Measurements from ENCODE around the gene USP24. TPM values are rescaled to one million over a fixed set of nuclear protein-coding genes. Genes with fewer than 3 reads are reported as not detected.

The USP24 gene
- total RNA-seq, 4 donors from 2014 or later = 27.7 to 84.0 (median 30.2) TPM

DNA sequence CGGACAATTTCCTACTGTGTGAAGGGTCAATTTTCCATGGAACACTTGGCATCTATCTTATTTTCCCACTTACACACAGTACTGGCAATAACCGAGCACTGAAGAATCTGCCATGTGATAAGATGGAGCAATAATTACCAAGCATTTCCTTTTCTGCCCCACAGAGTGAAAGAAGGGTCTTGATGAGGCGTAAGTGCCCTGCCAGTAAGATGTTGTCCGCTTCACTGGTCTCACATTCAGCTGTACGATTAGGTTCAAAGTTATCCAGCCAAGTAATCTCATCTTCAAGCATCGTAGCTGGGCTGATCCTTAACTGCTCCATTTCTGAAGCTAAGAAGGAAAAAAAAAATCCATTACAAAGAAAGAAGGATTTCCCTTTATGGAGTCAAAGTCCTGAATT, 108.1 kb downstream of the USP24 start:
- Histone ChIP-seq H3K27me3 (no peaks in the 10 kb centered on the region), H3K36me3 (peaks cover 80% of the 10 kb centered on the region), H3K27ac (no peak overlapping the region), H3K4me1 (no peaks in the 10 kb centered on the region), H3K9me3 (no peaks in the 10 kb centered on the region), H3K4me3 (no peak overlapping the region)
- TF ChIP-seq POLR2A (IDR thresholded peaks at IDR 0.05) (no peak), POLR2AphosphoS5 (IDR thresholded peaks at IDR 0.05) (no peak), EP300 (IDR thresholded peaks at IDR 0.05) (no peak), CTCF (IDR thresholded peaks at IDR 0.05) (no peak)
- no peak for DNase-seq (ENCODE audit: low spot score in 2 of 2)
- 75% methylated on average over 6 of the region's 6 CpGs for WGBS

GRCh38 chr1:55103891-55104290, 111.3 kb downstream of the USP24 start:
- no peak for DNase-seq (ENCODE audit: low spot score in 2 of 2)
- Histone ChIP-seq H3K36me3 (peaks cover 92% of the 10 kb centered on the region), H3K9me3 (no peaks in the 10 kb centered on the region), H3K4me1 (no peaks in the 10 kb centered on the region), H3K27ac (no peak overlapping the region), H3K27me3 (no peaks in the 10 kb centered on the region), H3K4me3 (no peak overlapping the region)
- no peak for TF ChIP-seq CTCF (IDR thresholded peaks at IDR 0.05)
- TF ChIP-seq POLR2A (IDR thresholded peaks at IDR 0.05) = no peak
- no peak for TF ChIP-seq POLR2AphosphoS5 (IDR thresholded peaks at IDR 0.05)
- no peak for TF ChIP-seq EP300 (IDR thresholded peaks at IDR 0.05)
- 99% methylated on average over 2 of the region's 2 CpGs for WGBS

DNA sequence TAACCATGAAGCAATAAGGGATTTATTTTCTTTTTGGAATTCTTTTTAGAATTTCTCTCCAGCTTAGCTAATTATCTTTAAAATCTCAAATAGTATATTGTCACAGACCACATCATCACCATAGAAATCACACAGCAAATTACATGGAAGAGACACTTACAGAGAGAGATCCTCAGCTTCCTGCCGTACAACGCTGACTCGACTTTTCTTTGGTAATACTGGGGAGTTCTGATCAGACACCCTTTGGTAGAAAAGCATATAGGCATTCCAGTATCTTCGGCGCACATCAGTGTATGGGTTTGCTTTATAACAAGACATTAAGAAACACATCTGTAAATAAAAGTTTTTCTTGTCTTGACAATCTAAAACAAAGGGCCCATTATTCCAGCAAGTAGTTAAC, 120.1 kb downstream of the USP24 start:
- WGBS = 83% methylated on average over 5 of the region's 5 CpGs
- no peak overlapping the region for H3K27ac ChIP-seq
- TF ChIP-seq POLR2AphosphoS5 (IDR thresholded peaks at IDR 0.05) (no peak), EP300 (IDR thresholded peaks at IDR 0.05) (no peak)
- DNase-seq (ENCODE audit: low spot score in 2 of 2) = no peak
- no peaks in the 10 kb centered on the region for H3K27me3 ChIP-seq
- peaks cover 98% of the 10 kb centered on the region for H3K36me3 ChIP-seq
- no peak overlapping the region for H3K4me3 ChIP-seq
- no peaks in the 10 kb centered on the region for H3K4me1 ChIP-seq
- no peaks in the 10 kb centered on the region for H3K9me3 ChIP-seq

DNA sequence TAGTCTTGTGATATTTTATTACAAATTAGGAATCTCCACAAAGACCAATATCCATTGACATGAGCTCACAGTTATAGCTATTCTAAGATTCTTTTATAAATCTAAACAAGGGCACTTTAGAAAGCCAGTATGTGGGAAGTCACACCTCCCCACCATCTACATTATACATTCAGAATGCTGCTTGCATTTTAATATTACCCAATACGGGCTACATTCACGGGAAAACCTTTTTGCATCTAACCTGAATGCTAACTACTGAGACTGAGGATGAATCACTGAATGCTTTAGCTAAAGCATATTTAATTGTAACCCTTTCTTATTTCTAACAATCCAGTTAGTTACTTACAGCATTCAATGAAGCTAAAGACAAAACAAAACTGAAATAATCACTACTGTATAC, 122.7 kb downstream of the USP24 start:
- no peak for TF ChIP-seq POLR2A (IDR thresholded peaks at IDR 0.05)
- TF ChIP-seq EP300 (IDR thresholded peaks at IDR 0.05) = no peak
- TF ChIP-seq POLR2AphosphoS5 (IDR thresholded peaks at IDR 0.05) = no peak
- no peak for TF ChIP-seq CTCF (IDR thresholded peaks at IDR 0.05)
- WGBS = 89% methylated on average over 2 of the region's 2 CpGs
- no peak overlapping the region for H3K27ac ChIP-seq

GRCh38 chr1:55089683-55090082, 125.5 kb downstream of the USP24 start:
- no peak for DNase-seq (ENCODE audit: low spot score in 2 of 2)
- no peak overlapping the region for H3K27ac ChIP-seq
- H3K36me3 ChIP-seq = peaks cover 98% of the 10 kb centered on the region
- no peak overlapping the region for H3K4me3 ChIP-seq
- no peaks in the 10 kb centered on the region for H3K4me1 ChIP-seq
- no peaks in the 10 kb centered on the region for H3K9me3 ChIP-seq
- 78% methylated on average over 2 of the region's 2 CpGs for WGBS
- no peaks in the 10 kb centered on the region for H3K27me3 ChIP-seq
- TF ChIP-seq POLR2A (IDR thresholded peaks at IDR 0.05) (no peak), POLR2AphosphoS5 (IDR thresholded peaks at IDR 0.05) (no peak), CTCF (IDR thresholded peaks at IDR 0.05) (no peak), EP300 (IDR thresholded peaks at IDR 0.05) (no peak)

More for the DNA sequence above, 122.7 kb downstream of the USP24 start:
- H3K4me3 ChIP-seq = no peak overlapping the region
- no peaks in the 10 kb centered on the region for H3K9me3 ChIP-seq
- no peak for DNase-seq (ENCODE audit: low spot score in 2 of 2)
- H3K27me3 ChIP-seq = no peaks in the 10 kb centered on the region
- H3K36me3 ChIP-seq = peaks cover 98% of the 10 kb centered on the region
- H3K4me1 ChIP-seq = no peaks in the 10 kb centered on the region

GRCh38 chr1:55088413-55088812, 126.8 kb downstream of the USP24 start:
- H3K4me3 ChIP-seq = no peak overlapping the region
- no peaks in the 10 kb centered on the region for H3K4me1 ChIP-seq
- TF ChIP-seq POLR2AphosphoS5 (IDR thresholded peaks at IDR 0.05) (no peak), POLR2A (IDR thresholded peaks at IDR 0.05) (no peak), CTCF (IDR thresholded peaks at IDR 0.05) (no peak), EP300 (IDR thresholded peaks at IDR 0.05) (no peak)
- no peak for DNase-seq (ENCODE audit: low spot score in 2 of 2)
- no peaks in the 10 kb centered on the region for H3K9me3 ChIP-seq
- no peaks in the 10 kb centered on the region for H3K27me3 ChIP-seq
- 82% methylated on average over 4 of the region's 4 CpGs for WGBS
- peaks cover 98% of the 10 kb centered on the region for H3K36me3 ChIP-seq
- H3K27ac ChIP-seq = no peak overlapping the region
